Upper lobe of right lung (tissue), 1 donor: ENCODE results near the gene CA10. TPM values are rescaled to one million over a fixed set of nuclear protein-coding genes. Genes with fewer than 3 reads are reported as not detected.

Experiments
- ATAC-seq: fragments of 200-7000 bp; cut with Tn5 transposase; one replicate; pipeline ENCODE4 v1.9.1; 2020; ENCODE audit warnings: mild to moderate bottlenecking, moderate library complexity
- DNase-seq: peaks from one replicate; pipeline ENCODE4 v3.0.0-alpha.2; 2020
- H3K27ac ChIP-seq: fragments of 200-600 bp; one replicate; pipeline ENCODE4 v1.8.0; 2022
- H3K27me3 ChIP-seq: fragments of 200-600 bp; one replicate; pipeline ENCODE4 v1.8.0; 2022; ENCODE audit warnings: mild to moderate bottlenecking
- H3K36me3 ChIP-seq: fragments of 200-600 bp; one replicate; pipeline ENCODE4 v1.8.0; 2022
- H3K4me1 ChIP-seq: fragments of 200-600 bp; one replicate; pipeline ENCODE4 v1.8.0; 2022
- H3K4me3 ChIP-seq: fragments of 200-600 bp; one replicate; pipeline ENCODE4 v1.8.0; 2022; ENCODE audit warnings: mild to moderate bottlenecking
- H3K9me3 ChIP-seq: fragments of 200-600 bp; one replicate; pipeline ENCODE4 v1.8.0; 2022
- intact Hi-C: fragments of 100-400 bp; cut with DNase I; formaldehyde crosslinking; loops from one replicate; pipeline ENCODE4 v1.11.0; 2022
- total RNA-seq: library from RNA; stranded (reverse); fragmentation: NEBNext Ultra II Directional; extraction: Animal tissue kit (Norgen Biotek cat#: 25700); gene quantifications from one replicate; pipeline ENCODE4 v1.2.1, GENCODE V29; 2021
- TF ChIP-seq, protein P1 (sequence below): fragments of 200-600 bp; IDR thresholded peaks from one replicate; pipeline ENCODE4 v1.8.0; 2022; ENCODE audit warnings: antibody characterized with exemption
- donor health status: DM: no; HTN: yes; CAD: no; lungs with severe emphysema.

Gene CA10
- total RNA-seq, 1 donor from 2014 or later, result not detected

DNA sequence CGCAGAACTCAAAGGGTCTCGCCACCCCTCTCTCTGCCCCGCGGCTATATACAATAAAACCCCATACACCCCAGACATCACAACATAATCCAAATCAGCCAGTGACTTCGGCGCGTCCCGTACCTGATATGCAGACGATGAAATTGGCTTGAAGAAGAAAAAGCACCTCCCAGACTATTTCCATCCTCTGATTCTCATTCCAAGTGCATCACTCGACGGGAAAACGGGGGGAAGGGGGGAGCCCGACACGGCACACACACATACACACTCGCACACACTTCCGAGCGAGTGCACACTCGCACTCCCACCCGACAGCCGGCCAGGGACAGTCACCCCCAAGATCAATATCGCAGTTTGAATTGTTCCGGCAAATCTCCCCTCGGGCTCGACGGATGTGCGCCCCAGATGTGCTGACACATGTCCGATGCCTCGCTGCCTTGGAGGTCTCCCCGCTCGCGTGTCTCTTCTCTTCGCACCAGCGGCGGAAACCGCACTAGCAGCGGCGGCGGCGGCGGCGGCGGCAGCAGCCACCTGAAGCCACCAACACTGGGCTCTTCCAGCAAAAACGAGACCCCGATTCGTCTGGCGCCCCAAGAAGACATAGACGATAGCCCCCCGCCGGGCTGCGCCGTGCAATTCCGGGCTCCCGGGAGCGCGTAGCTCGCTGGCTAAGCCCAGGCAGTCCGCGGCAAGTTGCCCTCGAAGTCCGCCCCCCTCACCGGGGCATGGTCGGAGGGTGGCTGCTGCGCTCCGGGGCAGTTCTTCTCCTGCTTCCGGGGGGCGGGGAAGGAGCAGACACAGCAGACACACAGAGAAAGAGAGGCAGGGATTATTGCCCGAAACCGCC lies 688 bp downstream of the CA10 start:
- DNase-seq (no peak), ATAC-seq (peak; percentile 10)
- no peak overlapping the region for H3K27ac ChIP-seq
- peaks cover 40% of the 10 kb centered on the region for H3K27me3 ChIP-seq
- intact Hi-C loops, result no loop called here
- H3K9me3 ChIP-seq, result no peaks in the 10 kb centered on the region
- no peaks in the 10 kb centered on the region for H3K36me3 ChIP-seq
- TF ChIP-seq, protein P1, sequence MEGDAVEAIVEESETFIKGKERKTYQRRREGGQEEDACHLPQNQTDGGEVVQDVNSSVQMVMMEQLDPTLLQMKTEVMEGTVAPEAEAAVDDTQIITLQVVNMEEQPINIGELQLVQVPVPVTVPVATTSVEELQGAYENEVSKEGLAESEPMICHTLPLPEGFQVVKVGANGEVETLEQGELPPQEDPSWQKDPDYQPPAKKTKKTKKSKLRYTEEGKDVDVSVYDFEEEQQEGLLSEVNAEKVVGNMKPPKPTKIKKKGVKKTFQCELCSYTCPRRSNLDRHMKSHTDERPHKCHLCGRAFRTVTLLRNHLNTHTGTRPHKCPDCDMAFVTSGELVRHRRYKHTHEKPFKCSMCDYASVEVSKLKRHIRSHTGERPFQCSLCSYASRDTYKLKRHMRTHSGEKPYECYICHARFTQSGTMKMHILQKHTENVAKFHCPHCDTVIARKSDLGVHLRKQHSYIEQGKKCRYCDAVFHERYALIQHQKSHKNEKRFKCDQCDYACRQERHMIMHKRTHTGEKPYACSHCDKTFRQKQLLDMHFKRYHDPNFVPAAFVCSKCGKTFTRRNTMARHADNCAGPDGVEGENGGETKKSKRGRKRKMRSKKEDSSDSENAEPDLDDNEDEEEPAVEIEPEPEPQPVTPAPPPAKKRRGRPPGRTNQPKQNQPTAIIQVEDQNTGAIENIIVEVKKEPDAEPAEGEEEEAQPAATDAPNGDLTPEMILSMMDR, result no peak
- peak overlapping the region; percentile 3 for H3K4me3 ChIP-seq
- H3K4me1 ChIP-seq, result no peaks in the 10 kb centered on the region

DNA sequence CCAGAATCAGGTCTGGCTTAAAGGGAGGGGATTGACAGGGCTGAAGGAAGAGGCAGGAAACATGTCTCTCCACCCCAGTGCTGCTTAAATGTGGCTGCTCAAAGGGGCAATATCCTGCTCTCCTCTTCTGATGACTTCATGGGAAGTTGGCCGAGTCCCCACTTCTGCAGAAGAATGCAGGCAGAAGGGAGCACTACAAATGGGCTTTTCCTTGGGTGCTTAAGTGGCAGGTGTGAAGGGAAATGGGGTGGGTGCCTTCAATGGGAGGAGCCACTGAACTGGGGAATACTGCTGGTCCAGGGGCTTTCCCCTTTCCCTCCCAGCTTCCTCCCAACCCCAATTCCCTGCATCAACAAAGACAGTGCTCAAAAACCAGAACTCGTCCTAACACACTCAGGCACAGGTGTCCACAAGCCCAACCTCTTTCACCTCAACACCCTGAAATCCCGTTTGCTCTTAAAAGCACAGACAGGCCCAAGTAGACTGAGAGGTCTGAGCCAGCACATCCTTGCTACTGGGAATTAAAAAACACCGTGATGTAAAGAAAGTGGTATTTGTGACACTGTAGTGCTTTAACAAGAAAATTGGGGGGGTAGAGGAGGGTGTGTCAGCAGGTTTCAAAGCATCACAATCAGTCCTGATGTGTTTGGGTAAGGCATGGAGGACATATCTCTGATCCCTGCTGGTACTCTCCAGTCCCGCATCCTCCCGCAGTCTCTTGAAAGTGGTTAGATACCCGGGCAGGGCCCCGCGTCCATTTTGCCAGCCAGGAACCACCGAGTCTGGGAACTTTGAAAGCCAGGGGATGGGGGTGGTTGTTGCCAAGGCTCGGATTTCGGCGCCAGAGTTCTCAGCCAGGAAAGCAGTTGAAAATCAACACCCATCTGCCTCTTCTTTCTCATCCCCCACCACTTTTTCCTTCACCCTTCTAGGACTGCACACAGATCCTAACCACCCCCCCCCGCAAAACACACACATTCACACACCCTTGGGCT lies 1.6 kb downstream of the CA10 start:
- no peaks in the 10 kb centered on the region for H3K36me3 ChIP-seq
- peaks cover 40% of the 10 kb centered on the region for H3K27me3 ChIP-seq
- H3K4me3 ChIP-seq, result no peak overlapping the region
- ATAC-seq (no peak), DNase-seq (no peak)
- TF ChIP-seq, protein P1, result no peak
- intact Hi-C loops, result no loop called here
- H3K9me3 ChIP-seq, result no peaks in the 10 kb centered on the region
- no peak overlapping the region for H3K27ac ChIP-seq
- no peaks in the 10 kb centered on the region for H3K4me1 ChIP-seq

DNA sequence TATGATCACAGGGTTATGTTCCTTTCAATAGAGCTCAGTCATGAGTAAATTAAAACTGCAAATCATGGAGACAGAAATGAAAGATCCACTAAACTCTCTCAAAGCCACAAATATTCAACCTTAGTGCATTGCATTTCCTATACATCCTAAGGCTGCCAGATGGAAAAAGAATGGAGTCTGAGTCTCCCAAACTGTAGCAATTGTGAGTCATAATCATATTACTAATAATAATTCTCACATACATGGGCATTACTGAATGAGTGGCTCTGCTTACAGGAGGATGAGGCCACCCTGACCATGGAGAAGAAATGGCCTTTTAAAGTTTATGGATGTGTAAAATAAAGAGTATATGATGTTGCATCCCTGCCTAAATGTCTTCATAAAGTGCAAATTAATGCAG lies 3.2 kb downstream of the CA10 start:
- H3K9me3 ChIP-seq, result no peaks in the 10 kb centered on the region
- no peak overlapping the region for H3K4me3 ChIP-seq
- no peak overlapping the region for H3K27ac ChIP-seq
- ATAC-seq, result no peak
- no peak for DNase-seq
- peaks cover 37% of the 10 kb centered on the region for H3K27me3 ChIP-seq
- no peaks in the 10 kb centered on the region for H3K4me1 ChIP-seq
- intact Hi-C loops, result no loop called here
- TF ChIP-seq, protein P1, result no peak
- H3K36me3 ChIP-seq, result no peaks in the 10 kb centered on the region

DNA sequence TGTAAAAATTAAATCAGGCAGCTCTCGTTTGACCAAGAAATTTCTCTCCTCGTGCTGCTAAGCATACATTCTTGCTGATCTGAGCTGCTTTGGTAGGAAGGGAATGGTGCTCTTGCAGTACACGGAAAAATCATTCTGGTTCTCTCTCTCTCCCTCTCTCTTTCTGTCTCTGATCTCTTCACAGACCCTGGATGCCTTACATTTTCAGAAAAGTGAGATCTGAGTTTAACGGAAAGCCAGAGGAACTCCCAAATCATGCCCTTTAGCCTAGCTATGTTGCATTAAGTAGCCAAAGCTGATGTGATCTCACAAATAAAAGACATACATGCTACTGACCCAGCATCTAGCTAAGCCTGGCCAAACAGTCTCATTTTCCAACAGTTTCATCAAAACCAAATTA lies 4.0 kb downstream of the CA10 start:
- DNase-seq, result no peak
- intact Hi-C loops, result no loop called here
- Histone ChIP-seq H3K9me3 (no peaks in the 10 kb centered on the region), H3K27ac (no peak overlapping the region), H3K4me3 (no peak overlapping the region), H3K27me3 (peaks cover 28% of the 10 kb centered on the region), H3K36me3 (no peaks in the 10 kb centered on the region), H3K4me1 (no peaks in the 10 kb centered on the region)
- TF ChIP-seq, protein P1, result no peak
- ATAC-seq, result no peak

DNA sequence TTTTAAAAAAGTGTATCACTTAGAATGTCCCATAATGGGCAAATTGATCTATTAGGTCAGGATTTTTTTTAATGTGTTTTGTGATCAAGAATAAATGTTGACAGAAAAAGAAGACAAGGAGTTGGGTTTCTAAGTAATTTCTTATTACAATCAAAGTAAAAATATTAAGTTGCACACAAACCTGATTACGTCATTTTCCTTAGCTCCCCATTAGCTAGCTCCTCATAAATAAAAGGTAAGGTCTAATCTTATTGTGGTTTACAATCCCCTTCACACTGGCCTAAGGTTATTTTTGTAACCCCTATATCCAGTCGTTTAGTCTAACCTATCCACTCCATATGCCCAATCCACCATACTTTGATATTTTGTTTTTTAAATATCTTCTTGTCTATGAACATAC lies 7.6 kb downstream of the CA10 start:
- intact Hi-C loops, result no loop called here
- no peak for ATAC-seq
- TF ChIP-seq, protein P1, result no peak

More for the DNA sequence above, 7.6 kb downstream of the CA10 start:
- H3K9me3 ChIP-seq, result no peaks in the 10 kb centered on the region
- no peak overlapping the region for H3K27ac ChIP-seq
- no peak overlapping the region for H3K4me3 ChIP-seq
- DNase-seq, result no peak
- H3K36me3 ChIP-seq, result no peaks in the 10 kb centered on the region
- no peaks in the 10 kb centered on the region for H3K27me3 ChIP-seq
- H3K4me1 ChIP-seq, result no peaks in the 10 kb centered on the region
